ENCODE data around the gene TRIM41.

DNA sequence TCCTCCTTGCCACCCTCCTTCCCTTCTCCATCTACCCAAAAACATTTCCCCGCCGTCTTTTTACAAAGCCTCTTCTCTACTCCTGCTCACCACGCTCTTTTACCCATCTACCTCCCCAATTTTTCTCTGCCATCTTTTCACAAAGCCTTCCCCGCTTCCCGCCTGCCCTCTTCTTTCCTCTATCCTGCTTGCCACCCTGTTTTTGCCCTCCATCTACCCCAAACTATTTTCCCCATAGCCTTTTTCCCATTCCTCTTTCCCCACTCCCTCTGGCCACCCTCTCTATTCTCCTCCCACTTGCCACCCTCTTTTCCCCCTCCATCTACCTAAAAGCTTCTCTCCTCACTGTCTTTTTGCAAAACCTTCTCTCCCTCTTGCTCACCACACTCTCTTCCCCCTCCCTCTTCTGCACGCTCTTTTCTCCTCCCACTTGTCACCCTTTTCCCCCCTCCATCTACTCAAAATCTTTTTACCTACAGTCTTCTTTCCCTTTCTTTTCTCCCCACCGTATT is 57.2 kb downstream of the TRIM41 start:
- TF ChIP-seq EZH2 (IDR thresholded peaks at IDR 0.05; ENCODE audit: borderline replicate concordance, low read length) = no peak
- no peak for TF ChIP-seq CTCF (IDR thresholded peaks at IDR 0.05; ENCODE audit: low read length)

Data from OCI-LY1 (cell line).